GM12878 (cell line): Measurements from ENCODE around the gene ARID1A. TPM values are rescaled to one million over a fixed set of nuclear protein-coding genes. Genes with fewer than 3 reads are reported as not detected.

Source experiments
- ATAC-seq: fragments of 200-7000 bp; cut with Tn5 transposase; 3 replicates; pipeline ENCODE4 v1.9.1; 2020; ENCODE audit warnings: mild to moderate bottlenecking, moderate library complexity
- BruUV-seq: library from RNA; stranded (reverse); fragments of 400-500 nt; replicated peaks from 2 replicates; lab custom pipeline; 2021; lab: Mats Ljungman, UMichigan
- CTCF ChIA-PET: fragments of 300-600 bp; sonication (Branson Sonifier 250); formaldehyde crosslinking; extraction: SDS; loops from one replicate; lab custom pipeline; 2021; ENCODE audit warnings: inconsistent platforms; lab: Yijun Ruan, JAX
- POLR2A ChIA-PET: fragments of 350-600 bp; formaldehyde crosslinking; extraction: SDS; loops from one replicate; lab custom pipeline; 2021; ENCODE audit warnings: inconsistent platforms; lab: Charles Lee
- RAD21 ChIA-PET: fragments of 300-600 bp; sonication (Branson Sonifier 250); formaldehyde crosslinking; loops from one replicate; lab custom pipeline; 2023; ENCODE audit warnings: antibody characterized with exemption; ENCODE audit not compliant: unreplicated experiment; lab: Charles Lee
- SMC1A ChIA-PET: fragments of 300-600 bp; sonication (Branson Sonifier 250); formaldehyde crosslinking; loops from one replicate; lab custom pipeline; 2023; ENCODE audit not compliant: unreplicated experiment, uncharacterized antibody; lab: Charles Lee
- DNase-seq: peaks from one replicate; pipeline ENCODE4 v3.0.0-alpha.2; 2011; ENCODE audit warnings: low read depth, low spot score
- FAIRE-seq: peaks from 3 replicates; lab custom pipeline; 2011; peaks lifted over from hg19 to GRCh38; lab: Jason Lieb, UNC
- H2AFZ ChIP-seq: 2 replicates; pipeline ENCODE4 v1.6.0; 2011; ENCODE audit warnings: low read depth, low read length, control low read depth; ENCODE audit not compliant: control insufficient read depth
- H3K27ac ChIP-seq: 2 replicates; pipeline ENCODE4 v1.5.1; 2011; ENCODE audit warnings: control low read depth; ENCODE audit not compliant: control insufficient read depth, insufficient read depth
- H3K27me3 ChIP-seq, 2 experiments: replicated peaks in 1 of 2; 2 replicates each; pipeline versions ENCODE4 v1.6.0 to v1.6.1; 2011; ENCODE audit warnings: low read length in 1 of 2; ENCODE audit not compliant: control insufficient read depth in 2 of 2, insufficient read depth in 2 of 2
- H3K36me3 ChIP-seq, 2 experiments: 2 replicates each; pipeline ENCODE4 v1.5.1; 2011; ENCODE audit warnings: low read length in 1 of 2; ENCODE audit not compliant: control insufficient read depth in 2 of 2, insufficient read depth in 2 of 2
- H3K4me1 ChIP-seq: 2 replicates; pipeline ENCODE4 v1.6.1; 2011; ENCODE audit warnings: mild to moderate bottlenecking, low read length, moderate library complexity, mixed read lengths; ENCODE audit not compliant: control insufficient read depth, insufficient read depth
- H3K4me2 ChIP-seq: 2 replicates; pipeline ENCODE4 v1.6.0; 2011; ENCODE audit warnings: control low read depth; ENCODE audit not compliant: control insufficient read depth, insufficient read depth
- H3K4me3 ChIP-seq: fragments of 200-600 bp; sonication (generic); 2 replicates; pipeline ENCODE4 v1.5.1; 2016
- H3K79me2 ChIP-seq: 2 replicates; pipeline ENCODE4 v1.6.0; 2011; ENCODE audit warnings: low read length; ENCODE audit not compliant: control insufficient read depth, insufficient read depth
- H3K9ac ChIP-seq: 2 replicates; pipeline ENCODE4 v1.8.0; 2011; ENCODE audit warnings: low read length, control low read depth, mixed read lengths; ENCODE audit not compliant: control insufficient read depth, insufficient read depth
- H3K9me3 ChIP-seq: replicated peaks from 3 replicates; pipeline ENCODE4 v1.5.1; 2011; ENCODE audit warnings: mild to moderate bottlenecking, low read length; ENCODE audit not compliant: control insufficient read depth, insufficient read depth
- H4K20me1 ChIP-seq: 2 replicates; pipeline ENCODE4 v1.6.0; 2011; ENCODE audit not compliant: control insufficient read depth, insufficient read depth
- BHLHE40 ChIP-seq, 2 experiments: fragments of 450-650 bp in 1 of 2; IDR thresholded peaks; 2 replicates each; pipeline ENCODE4 v1.6.1; 2011 to 2017; ENCODE audit warnings: low read depth in 2 of 2, borderline replicate concordance in 1 of 2, improper control_type of control experiment in 1 of 2, low read length in 1 of 2, mild to moderate bottlenecking in 1 of 2
- CHD1 ChIP-seq: IDR thresholded peaks from 2 replicates; pipeline ENCODE4 v1.6.1; 2012; ENCODE audit warnings: low read depth, low read length, improper control_type of control experiment
- DPF2 ChIP-seq: fragments of 450-650 bp; IDR thresholded peaks from 2 replicates; pipeline ENCODE4 v1.6.1; 2017; ENCODE audit warnings: mild to moderate bottlenecking
- IKZF1 ChIP-seq: fragments of 450-650 bp; conservative IDR thresholded peaks from 2 replicates; pipeline ENCODE4 v1.6.1; 2017; ENCODE audit warnings: antibody characterized with exemption, mild to moderate bottlenecking
- LARP7 ChIP-seq: fragments of 450-650 bp; IDR thresholded peaks from 2 replicates; pipeline ENCODE4 v1.6.1; 2017; ENCODE audit warnings: mild to moderate bottlenecking
- NBN ChIP-seq: fragments of 450-650 bp; IDR thresholded peaks from 2 replicates; pipeline ENCODE4 v1.6.1; 2016
- NFYB ChIP-seq: IDR thresholded peaks from 2 replicates; pipeline ENCODE4 v1.6.1; 2011; ENCODE audit warnings: low read depth, mild to moderate bottlenecking, low read length, improper control_type of control experiment, moderate library complexity; ENCODE audit not compliant: insufficient read depth
- POLR2AphosphoS5 ChIP-seq: IDR thresholded peaks from 2 replicates; pipeline ENCODE4 v1.6.1; 2011; ENCODE audit warnings: mild to moderate bottlenecking, low read length, inconsistent platforms
- RB1 ChIP-seq: fragments of 450-650 bp; formaldehyde crosslinking; IDR thresholded peaks from 2 replicates; pipeline ENCODE4 v1.6.1; 2017; ENCODE audit warnings: mild to moderate bottlenecking, borderline replicate concordance
- SPI1 ChIP-seq: IDR thresholded peaks from 2 replicates; pipeline ENCODE4 v1.6.1; 2011; ENCODE audit warnings: low read depth, mild to moderate bottlenecking, low read length, moderate library complexity, borderline replicate concordance; ENCODE audit not compliant: insufficient read depth
- STAT1 ChIP-seq: fragments of 450-650 bp; conservative IDR thresholded peaks from 2 replicates; pipeline ENCODE4 v1.6.1; 2014; ENCODE audit warnings: antibody characterized with exemption, mild to moderate bottlenecking
- TAF1 ChIP-seq: IDR thresholded peaks from 2 replicates; pipeline ENCODE4 v1.6.1; 2011; ENCODE audit warnings: mild to moderate bottlenecking, low read depth, low read length, borderline replicate concordance
- YY1 ChIP-seq: IDR thresholded peaks from 2 replicates; pipeline ENCODE4 v1.6.1; 2011; ENCODE audit warnings: low read depth, mild to moderate bottlenecking, low read length
- WGBS: methylation state at CpG from one replicate; pipeline ENCODE4 v1.1.6; 2016; ENCODE audit warnings: low lambda C conversion rate; ENCODE audit not compliant: insufficient replicate concordance, insufficient coverage; ENCODE audit errors: missing lambda C conversion rate; 5-methylcytosine and 5-hydroxymethylcytosine counted together
- in situ Hi-C: fragments of 300-500 bp; cut with MboI; formaldehyde crosslinking; loops from 9 replicates; pipeline ENCODE4 v1.14.3; 2018; ENCODE audit warnings: mixed read lengths
- intact Hi-C: fragments of 100-400 bp; cut with micrococcal nuclease; formaldehyde crosslinking; loops from one replicate; pipeline ENCODE4 v1.14.2; 2022; ENCODE audit not compliant: unreplicated experiment
- polyA plus RNA-seq, 11 experiments: library from polyadenylated mRNA; depleted of rRNA in 4 of 11; unstranded in 6 of 11; stranded (reverse) in 5 of 11; fragments of >200 nt; fragmentation: Nextera tagmentation in 4 of 11; fragmentation: Illumina TruSeq in 1 of 11; extraction: Ambion mirVana in 4 of 11; extraction: Trizol in 1 of 11; gene quantifications; 1 replicate in 1 of 11; 2 replicates in 10 of 11; pipeline versions ENCODE4 v1.2.1 to v1.2.3, GENCODE V29; 2011 to 2016; ENCODE audit warnings: inconsistent platforms in 2 of 11, missing spikeins in 2 of 11, low read depth in 1 of 11
- total RNA-seq, 4 experiments: library from RNA; depleted of rRNA in 3 of 4; stranded (reverse); fragments of >200 nt in 3 of 4; fragmentation: Illumina TruSeq in 1 of 4; extraction: Trizol in 1 of 4; gene quantifications; 2 replicates each; pipeline versions ENCODE4 v1.2.1 to v1.2.3, GENCODE V29; 2013 to 2021

Gene ARID1A
- total and polyA plus RNA-seq, 10 of the 15 experiments (the other 5 are each of a cell fraction or from before 2014, with no cell fraction given), result 10.0 to 98.0 (median 23.5) TPM

DNA sequence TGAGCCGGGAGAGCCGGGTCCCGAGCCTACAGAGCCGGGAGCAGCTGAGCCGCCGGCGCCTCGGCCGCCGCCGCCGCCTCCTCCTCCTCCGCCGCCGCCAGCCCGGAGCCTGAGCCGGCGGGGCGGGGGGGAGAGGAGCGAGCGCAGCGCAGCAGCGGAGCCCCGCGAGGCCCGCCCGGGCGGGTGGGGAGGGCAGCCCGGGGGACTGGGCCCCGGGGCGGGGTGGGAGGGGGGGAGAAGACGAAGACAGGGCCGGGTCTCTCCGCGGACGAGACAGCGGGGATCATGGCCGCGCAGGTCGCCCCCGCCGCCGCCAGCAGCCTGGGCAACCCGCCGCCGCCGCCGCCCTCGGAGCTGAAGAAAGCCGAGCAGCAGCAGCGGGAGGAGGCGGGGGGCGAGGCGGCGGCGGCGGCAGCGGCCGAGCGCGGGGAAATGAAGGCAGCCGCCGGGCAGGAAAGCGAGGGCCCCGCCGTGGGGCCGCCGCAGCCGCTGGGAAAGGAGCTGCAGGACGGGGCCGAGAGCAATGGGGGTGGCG lies 371 bp downstream of the ARID1A start:
- ChIA-PET CTCF (interaction anchor here (0.6 to 4.0 kb wide), 2 partner anchors 92 to 181 kb away, joined by 3 to 46 read pairs; partner anchors contain the start of gene PIGV), SMC1A (interaction anchor here (8.5 to 9.1 kb wide), 2 partner anchors 48 to 92 kb away, joined by 135 to 139 read pairs; partner anchors contain the start of gene PIGV), POLR2A (interaction anchor here (1.0 to 8.7 kb wide), 4 partner anchors 28 to 93 kb away, joined by 3 to 69 read pairs (median 13); partner anchors contain the start of gene PIGV), RAD21 (interaction anchor here (3.8 to 7.0 kb wide), 2 partner anchors 47 to 92 kb away, joined by 34 to 90 read pairs; partner anchors contain the start of gene PIGV)
- intact Hi-C loops (no loop called here), in situ Hi-C loops (no loop called here)
- Histone ChIP-seq H3K9ac (peak overlapping the region; percentile 94), H2AFZ (no peak overlapping the region), H3K4me1 (peaks cover 15% of the 10 kb centered on the region), H3K4me2 (no peak overlapping the region), H3K36me3 (no peaks in the 10 kb centered on the region), H4K20me1 (peaks cover 5% of the 10 kb centered on the region; the same call in 1 of the 2 replicates), H3K9me3 (no peaks in the 10 kb centered on the region), H3K79me2 (peaks cover 74% of the 10 kb centered on the region), H3K27me3 (no peaks in the 10 kb centered on the region), H3K4me3 (peak overlapping the region; percentile 98), H3K27ac (peak overlapping the region; percentile 98)
- WGBS, result under 1% methylated on average over 20 of the region's 72 CpGs
- no TSS peak for BruUV-seq
- ATAC-seq (no peak), DNase-seq (no peak), FAIRE-seq (no peak)
- 0 out of 2 replicates have a peak, but pooled peaks have one; percentile 18 for TF ChIP-seq DPF2
- TF ChIP-seq POLR2AphosphoS5, result 0 out of 2 replicates have a peak, but pooled peaks have one; percentile 41
- no peak for TF ChIP-seq CHD1

DNA sequence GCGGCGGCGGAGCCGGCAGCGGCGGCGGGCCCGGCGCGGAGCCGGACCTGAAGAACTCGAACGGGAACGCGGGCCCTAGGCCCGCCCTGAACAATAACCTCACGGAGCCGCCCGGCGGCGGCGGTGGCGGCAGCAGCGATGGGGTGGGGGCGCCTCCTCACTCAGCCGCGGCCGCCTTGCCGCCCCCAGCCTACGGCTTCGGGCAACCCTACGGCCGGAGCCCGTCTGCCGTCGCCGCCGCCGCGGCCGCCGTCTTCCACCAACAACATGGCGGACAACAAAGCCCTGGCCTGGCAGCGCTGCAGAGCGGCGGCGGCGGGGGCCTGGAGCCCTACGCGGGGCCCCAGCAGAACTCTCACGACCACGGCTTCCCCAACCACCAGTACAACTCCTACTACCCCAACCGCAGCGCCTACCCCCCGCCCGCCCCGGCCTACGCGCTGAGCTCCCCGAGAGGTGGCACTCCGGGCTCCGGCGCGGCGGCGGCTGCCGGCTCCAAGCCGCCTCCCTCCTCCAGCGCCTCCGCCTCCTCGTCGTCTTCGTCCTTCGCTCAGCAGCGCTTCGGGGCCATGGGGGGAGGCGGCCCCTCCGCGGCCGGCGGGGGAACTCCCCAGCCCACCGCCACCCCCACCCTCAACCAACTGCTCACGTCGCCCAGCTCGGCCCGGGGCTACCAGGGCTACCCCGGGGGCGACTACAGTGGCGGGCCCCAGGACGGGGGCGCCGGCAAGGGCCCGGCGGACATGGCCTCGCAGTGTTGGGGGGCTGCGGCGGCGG lies 1.0 kb downstream of the ARID1A start:
- ChIA-PET CTCF (interaction anchor here (0.6 to 8.4 kb wide), 6 partner anchors 20 to 182 kb away, joined by 3 to 50 read pairs (median 12); partner anchors contain the start of gene PIGV), SMC1A (interaction anchor here (7.5 to 11.6 kb wide), 4 partner anchors 19 to 91 kb away, joined by 61 to 139 read pairs (median 132); partner anchors contain the start of gene PIGV), RAD21 (interaction anchor here (3.0 to 7.0 kb wide), 3 partner anchors 27 to 91 kb away, joined by 15 to 90 read pairs (median 34); partner anchors contain the start of gene PIGV), POLR2A (interaction anchor here (0.6 to 8.7 kb wide), 9 partner anchors 11 to 93 kb away, joined by 3 to 69 read pairs (median 3); partner anchors contain the start of gene PIGV)
- H3K4me1 ChIP-seq, result peaks cover 18% of the 10 kb centered on the region
- no peak overlapping the region for H2AFZ ChIP-seq
- H3K27me3 ChIP-seq, result no peaks in the 10 kb centered on the region
- no peaks in the 10 kb centered on the region for H3K9me3 ChIP-seq
- peak overlapping the region; percentile 94 for H3K9ac ChIP-seq
- peak overlapping the region; percentile 98 for H3K4me3 ChIP-seq
- H3K27ac ChIP-seq, result peak overlapping the region; percentile 98
- intact Hi-C loops (no loop called here), in situ Hi-C loops (no loop called here)
- ATAC-seq (peak; percentile 4), FAIRE-seq (no peak), DNase-seq (no peak)
- H4K20me1 ChIP-seq, result peaks cover 5% of the 10 kb centered on the region; the same call in 1 of the 2 replicates
- peak overlapping the region; percentile 3; the same call in 1 of the 2 replicates for H3K4me2 ChIP-seq
- BruUV-seq, result no TSS peak
- WGBS, result under 1% methylated on average over 47 of the region's 98 CpGs
- no peaks in the 10 kb centered on the region for H3K36me3 ChIP-seq
- H3K79me2 ChIP-seq, result peaks cover 81% of the 10 kb centered on the region
- no peak for TF ChIP-seq SPI1
- TF ChIP-seq NBN, result 0 out of 2 replicates have a peak, but pooled peaks have one; percentile 29
- TF ChIP-seq NFYB, result no peak
- TF ChIP-seq RB1, result 0 out of 2 replicates have a peak, but pooled peaks have one; percentile 24
- TF ChIP-seq LARP7, result peak; percentile 88
- peak; percentile 24; the same call in 1 of the 2 replicates for TF ChIP-seq TAF1
- TF ChIP-seq IKZF1, result peak; percentile 37; the same call in 1 of the 2 replicates
- TF ChIP-seq BHLHE40 (IDR thresholded peaks at IDR 0.05; ENCODE audit: borderline replicate concordance in 1 of 2, low read depth in 2 of 2, low read length in 1 of 2), result peak in 1 of 2 experiments; percentile 11; a peak in 2 of 4 replicates
- TF ChIP-seq YY1, result peak; percentile 89; the same call in 1 of the 2 replicates
- TF ChIP-seq STAT1, result 0 out of 2 replicates have a peak, but pooled peaks have one; percentile 36
